ENCODE data around the gene NEUROG2.
"Not testable (repeated sequence)": the region's sequence is repeated elsewhere in the genome, so short reads cannot be mapped to it uniquely, and the experiment has no call there.

The NEUROG2 gene

GRCh38 chr4:112516066-112516470, at the start of gene NEUROG2:
NEUROG2 (minus strand) TSS chr4:112516180; CDS start chr4:112515475, 705 bp downstream.
- no peak for DNase-seq (ENCODE audit: low read depth, low spot score)
- no peak within 1 kb of the TSS for H3K27ac ChIP-seq

DNA sequence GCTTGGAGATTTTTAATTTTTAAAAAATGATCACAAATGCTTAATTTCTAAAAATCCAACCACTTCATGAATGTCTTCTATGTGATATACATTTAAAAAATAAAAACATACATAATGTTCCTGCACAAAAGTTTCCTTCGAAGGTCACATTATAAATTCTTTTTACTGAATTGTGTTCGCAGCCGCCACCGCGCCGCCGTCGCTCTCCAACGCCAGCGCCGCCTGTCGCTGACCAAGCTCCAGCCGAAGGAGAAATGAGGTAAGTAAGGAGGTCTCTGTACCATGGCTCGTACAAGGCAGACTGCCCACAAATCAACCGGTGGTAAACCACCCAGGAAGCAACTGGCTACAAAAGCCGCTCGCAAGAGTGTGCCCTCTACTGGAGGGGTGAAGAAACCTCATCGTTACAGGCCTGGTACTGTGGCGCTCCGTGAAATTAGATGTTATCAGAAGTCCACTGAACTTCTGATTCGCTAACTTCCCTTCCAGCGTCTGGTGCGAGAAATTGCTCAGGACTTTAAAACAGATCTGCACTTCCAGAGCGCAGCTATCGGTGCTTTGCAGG, 48.8 kb upstream of the NEUROG2 start:
- no peak overlapping the region for H3K27ac ChIP-seq
- no peak for DNase-seq (ENCODE audit: low read depth, low spot score)

GRCh38 chr4:112563431-112564200, 47.6 kb upstream of the NEUROG2 start:
- no peak overlapping the region for H3K27ac ChIP-seq
- no peak for DNase-seq (ENCODE audit: low read depth, low spot score)

DNA sequence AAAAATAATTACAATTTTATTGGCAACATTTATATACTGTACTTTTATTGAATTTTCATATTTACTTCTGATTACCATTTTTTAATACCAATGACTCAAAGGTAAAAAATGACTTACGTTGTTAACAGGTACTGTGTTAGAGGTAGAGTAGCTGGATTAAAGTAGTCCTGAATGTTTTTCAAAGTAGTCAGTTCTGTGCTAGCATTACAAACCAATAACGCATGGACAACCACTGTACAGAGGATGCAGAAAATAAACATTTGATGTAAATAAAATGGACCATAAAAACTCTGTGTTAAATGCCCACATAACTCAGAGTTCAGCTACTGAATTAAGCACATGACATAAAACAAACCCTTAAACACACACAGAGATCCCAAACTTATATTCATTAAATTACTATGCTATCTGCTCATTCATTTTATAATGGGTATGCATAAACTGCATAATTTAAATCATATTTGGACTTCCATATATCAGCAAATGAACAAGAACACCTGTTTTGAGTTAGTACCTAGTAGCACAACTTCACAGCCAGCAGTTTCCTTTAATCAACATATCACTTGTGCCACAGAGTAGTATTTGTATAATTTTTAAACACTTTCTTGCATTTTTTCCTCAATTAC, 46.4 kb upstream of the NEUROG2 start:
- no peak for DNase-seq (ENCODE audit: low read depth, low spot score)
- H3K27ac ChIP-seq, result no peak overlapping the region

DNA sequence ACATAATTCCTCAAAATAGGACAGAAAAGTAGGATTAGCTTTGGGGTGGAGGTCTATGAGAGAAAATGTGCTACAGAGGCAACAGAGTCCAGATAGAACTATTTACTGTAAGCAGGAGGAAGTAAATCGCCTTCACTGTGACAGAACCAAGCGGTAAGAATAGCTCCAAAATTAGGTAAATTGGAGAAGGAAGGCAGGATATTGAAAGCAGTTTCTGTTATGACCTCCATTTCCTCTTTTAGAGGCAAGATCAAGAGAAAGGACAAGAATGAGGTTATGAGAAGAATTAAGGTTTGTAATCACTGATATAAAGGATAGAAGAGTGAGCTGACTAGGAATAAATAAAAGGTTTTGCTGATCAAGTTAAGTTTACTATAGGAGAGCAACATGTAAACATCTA, 44.1 kb upstream of the NEUROG2 start:
- H3K27ac ChIP-seq, result no peak overlapping the region
- no peak for DNase-seq (ENCODE audit: low read depth, low spot score)

DNA sequence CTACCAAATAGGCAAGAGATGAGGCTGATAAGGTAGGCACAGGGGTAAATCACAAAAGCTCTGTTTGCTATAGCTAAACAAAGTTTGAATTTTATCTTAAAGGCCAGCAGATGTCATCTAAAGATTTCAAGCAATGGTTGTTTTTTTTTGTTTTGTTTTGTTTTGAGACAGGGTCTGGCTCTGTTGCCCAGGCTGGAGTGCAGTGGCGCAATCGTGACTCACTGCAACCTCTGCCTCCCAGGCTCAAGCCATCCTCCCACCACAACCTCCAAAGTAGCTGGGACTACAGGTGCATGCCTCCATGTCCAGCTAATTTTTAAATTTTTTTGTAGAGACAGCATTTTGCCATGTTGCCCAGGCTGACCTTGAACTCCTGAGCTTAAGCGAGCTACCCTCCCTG, 43.1 kb upstream of the NEUROG2 start:
- no peak overlapping the region for H3K27ac ChIP-seq
- no peak for DNase-seq (ENCODE audit: low read depth, low spot score)

GRCh38 chr4:112557676-112558411, 41.9 kb upstream of the NEUROG2 start:
- H3K27ac ChIP-seq, result no peak overlapping the region
- no peak for DNase-seq (ENCODE audit: low read depth, low spot score)

- H3K27ac ChIP-seq; DNase-seq (ENCODE audit: low read depth, low spot score): not testable (repeated sequence)
Measured at GRCh38 chr4:112554271-112554670, 38.3 kb upstream of the NEUROG2 start.

- peak overlapping the region; percentile 25 for H3K27ac ChIP-seq
- peak; percentile 26 for DNase-seq (ENCODE audit: low read depth, low spot score)
Measured at GRCh38 chr4:112552668-112553067, 36.7 kb upstream of the NEUROG2 start.

DNA sequence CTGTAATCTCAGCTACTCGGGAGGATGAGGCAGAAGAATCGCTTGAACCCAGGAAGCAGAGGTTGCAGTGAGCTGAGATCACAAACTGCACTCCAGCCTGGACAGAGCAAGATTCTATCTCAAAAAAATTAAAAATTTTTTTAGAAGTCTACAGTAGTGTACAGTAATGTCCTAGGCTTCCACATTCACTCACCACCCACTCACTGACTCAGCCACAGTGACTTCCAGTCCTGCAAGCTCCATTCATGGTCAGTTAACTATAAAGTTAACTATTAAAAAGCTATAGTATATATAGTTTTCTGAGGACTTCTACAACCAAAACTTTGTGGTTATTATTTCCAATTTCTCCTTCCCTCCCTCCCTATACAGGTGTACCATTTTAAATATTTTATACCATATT, 34.7 kb upstream of the NEUROG2 start:
- H3K27ac ChIP-seq, result peak overlapping the region; percentile 4
- peak; percentile 18 for DNase-seq (ENCODE audit: low read depth, low spot score)

DNA sequence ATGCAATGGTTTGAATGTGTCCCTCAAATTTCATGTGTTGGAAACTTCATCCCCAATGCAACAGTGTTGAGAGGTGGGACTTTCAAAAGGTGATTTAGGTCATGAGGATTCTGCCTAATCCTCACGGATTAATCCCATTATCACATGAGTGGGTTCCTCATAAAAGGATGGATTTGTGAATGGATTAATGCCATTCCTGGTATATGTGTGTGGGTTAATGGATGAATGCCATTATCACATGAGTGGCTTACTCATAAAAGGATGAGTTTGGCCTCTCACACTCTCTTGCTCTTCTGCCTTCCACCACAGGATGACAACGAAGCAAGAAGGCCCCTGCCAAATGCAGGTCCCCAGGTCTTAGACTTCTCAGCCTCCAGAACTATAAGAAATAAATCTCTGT, 30.5 kb upstream of the NEUROG2 start:
- H3K27ac ChIP-seq, result no peak overlapping the region
- no peak for DNase-seq (ENCODE audit: low read depth, low spot score)

GRCh38 chr4:112545346-112545745, 29.4 kb upstream of the NEUROG2 start:
- no peak for DNase-seq (ENCODE audit: low read depth, low spot score)
- H3K27ac ChIP-seq, result no peak overlapping the region

DNA sequence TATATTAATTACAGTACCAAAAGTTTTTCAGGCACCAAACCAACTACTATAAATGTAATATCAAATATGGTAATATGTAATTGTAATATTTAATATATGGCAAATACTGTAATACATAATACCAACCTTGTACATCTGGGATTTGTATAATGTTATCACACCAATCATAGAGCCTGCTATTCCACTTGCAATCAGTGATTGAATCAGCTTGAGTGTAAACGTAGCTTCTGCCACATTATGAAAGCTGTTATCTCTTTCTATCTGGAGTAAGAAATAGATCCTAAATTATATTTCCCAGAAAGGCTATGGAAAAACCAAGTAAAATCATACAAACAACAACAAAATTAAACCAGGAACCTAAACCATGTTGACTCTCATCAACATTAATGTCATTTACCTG, 24.7 kb upstream of the NEUROG2 start:
- H3K27ac ChIP-seq, result no peak overlapping the region
- DNase-seq (ENCODE audit: low read depth, low spot score), result no peak

GRCh38 chr4:112536123-112536522, 20.1 kb upstream of the NEUROG2 start:
- no peak for DNase-seq (ENCODE audit: low read depth, low spot score)
- no peak overlapping the region for H3K27ac ChIP-seq

GRCh38 chr4:112532267-112532666, 16.3 kb upstream of the NEUROG2 start:
- no peak for DNase-seq (ENCODE audit: low read depth, low spot score)
- no peak overlapping the region for H3K27ac ChIP-seq

DNA sequence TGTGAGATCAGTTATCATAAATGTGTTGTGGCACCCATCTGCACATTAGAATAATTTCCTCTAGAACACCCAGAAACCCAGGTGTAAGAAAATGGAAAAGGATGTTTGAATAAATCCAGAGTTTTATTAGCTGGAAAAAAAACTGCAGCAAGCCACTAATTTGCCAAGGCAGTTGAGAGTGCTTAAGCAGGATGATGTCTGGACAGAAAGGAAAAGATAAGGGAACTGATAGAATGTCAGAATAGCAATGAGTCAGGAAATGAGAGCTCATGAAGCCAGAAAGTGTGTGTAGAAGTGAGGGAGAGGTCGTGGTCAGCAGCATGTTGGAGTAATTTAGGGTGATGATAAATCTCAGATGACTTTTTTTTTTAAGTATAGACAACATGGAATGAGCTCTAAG, 15.2 kb upstream of the NEUROG2 start:
- H3K27ac ChIP-seq, result no peak overlapping the region
- DNase-seq (ENCODE audit: low read depth, low spot score), result no peak

GRCh38 chr4:112526061-112526460, 10.1 kb upstream of the NEUROG2 start:
- no peak overlapping the region for H3K27ac ChIP-seq
- DNase-seq (ENCODE audit: low read depth, low spot score), result no peak

DNA sequence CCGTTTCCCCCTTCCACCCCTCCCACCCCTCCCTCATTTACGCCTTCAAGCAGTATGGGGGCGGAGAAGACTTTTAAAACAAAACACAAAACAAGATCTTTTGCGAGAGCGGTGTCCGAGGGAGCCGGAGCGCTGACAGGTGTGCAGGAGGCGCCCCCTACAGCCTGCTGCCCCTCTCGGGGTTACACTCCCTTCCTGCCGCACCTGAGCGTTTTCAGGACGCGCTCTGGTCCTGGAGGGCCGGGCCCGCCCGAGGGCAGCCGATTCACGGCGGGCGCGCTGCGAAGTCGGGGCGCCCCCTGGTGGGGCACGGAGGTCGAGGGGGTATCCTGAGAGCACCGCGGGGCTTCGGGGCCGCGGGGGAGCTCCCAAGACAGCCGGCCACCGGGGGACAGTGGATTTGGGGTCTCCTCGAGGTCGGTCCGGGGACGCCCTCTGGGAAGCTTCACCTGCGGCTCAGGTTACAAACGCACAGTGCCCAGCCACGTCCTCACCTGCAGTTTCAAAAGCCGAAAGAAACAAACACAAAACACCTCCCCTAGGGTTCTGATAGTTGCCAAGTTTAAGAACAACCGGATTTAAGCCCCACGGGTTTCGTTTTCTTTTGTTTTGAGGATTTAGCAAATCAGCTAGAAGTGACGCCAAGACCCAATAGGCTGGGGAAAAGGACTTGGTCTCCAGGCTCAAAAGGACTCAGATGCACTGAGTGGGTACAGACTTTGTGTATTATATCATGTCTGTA, 8.0 kb upstream of the NEUROG2 start:
- DNase-seq (ENCODE audit: low read depth, low spot score), result no peak
- H3K27ac ChIP-seq, result no peak overlapping the region

GRCh38 chr4:112523008-112523721, 7.2 kb upstream of the NEUROG2 start:
- DNase-seq (ENCODE audit: low read depth, low spot score), result no peak
- H3K27ac ChIP-seq, result no peak overlapping the region

GRCh38 chr4:112522431-112522830, 6.5 kb upstream of the NEUROG2 start:
- not testable (repeated sequence) for DNase-seq (ENCODE audit: low read depth, low spot score); H3K27ac ChIP-seq

All from epithelial cell of prostate (primary cell).